ENCODE results near the gene MXRA8.

- TF ChIP-seq CTCF (IDR thresholded peaks at IDR 0.05) (no peak), POLR2A (IDR thresholded peaks at IDR 0.05) (no peak), POLR2AphosphoS5 (IDR thresholded peaks at IDR 0.05; ENCODE audit: insufficient read depth in 1 of 2, low read depth in 1 of 2) (no peak)
Measured at GRCh38 chr1:1394116-1394515, 35.8 kb upstream of the MXRA8 start.

All from vagina (tissue), 2 donors.